A549 (cell line): Measurements from ENCODE around the gene ARHGAP26. TPM values are rescaled to one million over a fixed set of nuclear protein-coding genes. Genes with fewer than 3 reads are reported as not detected.

Experiments used
- ATAC-seq, 2 experiments: fragments of 200-7000 bp in 1 of 2; fragments of >200 bp in 1 of 2; cut with Nextera tagmentation in 1 of 2; cut with Tn5 transposase in 1 of 2; 3 replicates each; pipeline versions ENCODE4 v1.8.0 to v1.9.1; 2018 to 2020; ENCODE audit warnings: mild to moderate bottlenecking in 1 of 2, moderate library complexity in 1 of 2
- CTCF ChIA-PET: fragments of 300-600 bp; sonication (Branson Sonifier 250); formaldehyde crosslinking; extraction: SDS; loops from one replicate; lab custom pipeline; 2021; ENCODE audit warnings: antibody characterized with exemption, inconsistent platforms; lab: Yijun Ruan, JAX
- POLR2A ChIA-PET: fragments of 350-600 bp; formaldehyde crosslinking; extraction: SDS; loops from one replicate; lab custom pipeline; 2021; ENCODE audit warnings: antibody characterized with exemption, inconsistent platforms; lab: Yijun Ruan, JAX
- DNase-seq, 2 experiments: peaks; one replicate each; pipeline versions ENCODE4 v3.0.0 to v3.0.0-alpha.2; 2011 to 2016; ENCODE audit warnings: low read depth in 1 of 2, low spot score in 1 of 2
- FAIRE-seq: peaks from 2 replicates; lab custom pipeline; 2011; peaks lifted over from hg19 to GRCh38; lab: Jason Lieb, UNC
- H3K27ac ChIP-seq, 2 experiments: fragments of >200 bp; sonication (Bioruptor Twin); formaldehyde crosslinking; 3 replicates each; pipeline ENCODE4 v1.5.1; 2016 to 2017
- H3K4me1 ChIP-seq: fragments of >200 bp; sonication (Bioruptor Twin); formaldehyde crosslinking; 3 replicates; pipeline ENCODE4 v1.6.1; 2016
- H3K4me2 ChIP-seq: fragments of >200 bp; sonication (Bioruptor Twin); formaldehyde crosslinking; 3 replicates; pipeline ENCODE4 v1.6.1; 2016
- H3K4me3 ChIP-seq: fragments of >200 bp; sonication (Bioruptor Twin); formaldehyde crosslinking; 3 replicates; pipeline ENCODE4 v1.5.1; 2016
- H3K9me3 ChIP-seq: fragments of >200 bp; sonication (Bioruptor Twin); formaldehyde crosslinking; 3 replicates; pipeline ENCODE4 v1.6.1; 2016
- CBX2 ChIP-seq: fragments of 200-600 bp; sonication (generic); IDR thresholded peaks from 2 replicates; pipeline ENCODE4 v1.6.1; 2016; ENCODE audit warnings: low read depth, mild to moderate bottlenecking, borderline replicate concordance
- CEBPB ChIP-seq, 2 experiments: fragments of >200 bp in 1 of 2; sonication (Bioruptor Twin) in 1 of 2; formaldehyde crosslinking in 1 of 2; IDR thresholded peaks; 2 replicates each; pipeline ENCODE4 v1.6.1; 2012 to 2016
- CHD4 ChIP-seq: fragments of 200-600 bp; sonication (generic); IDR thresholded peaks from 2 replicates; pipeline ENCODE4 v1.6.1; 2016; ENCODE audit warnings: antibody characterized with exemption, mild to moderate bottlenecking, borderline replicate concordance
- EHMT2 ChIP-seq: fragments of 200-600 bp; sonication (generic); IDR thresholded peaks from 2 replicates; pipeline ENCODE4 v1.6.1; 2016; ENCODE audit warnings: antibody characterized with exemption, low read depth, mild to moderate bottlenecking, moderate library complexity
- EP300 ChIP-seq, 2 experiments: fragments of >200 bp; sonication (Bioruptor Twin); formaldehyde crosslinking; IDR thresholded peaks; 2 replicates in 1 of 2; 3 replicates in 1 of 2; pipeline ENCODE4 v1.6.1; 2016 to 2017
- FOSL2 ChIP-seq, 2 experiments: fragments of 450-650 bp in 1 of 2; fragments of >200 bp in 1 of 2; sonication (Bioruptor Twin) in 1 of 2; formaldehyde crosslinking; IDR thresholded peaks; 2 replicates each; pipeline versions ENCODE4 v1.5.0 to v1.6.1; 2016 to 2020; ENCODE audit warnings: mild to moderate bottlenecking in 1 of 2, moderate library complexity in 1 of 2
- HEYL ChIP-seq: fragments of 250-450 bp; sonication (Bioruptor Pico); IDR thresholded peaks from 2 replicates; pipeline ENCODE4 v1.8.0; 2021; ENCODE audit warnings: mild to moderate bottlenecking, moderate library complexity
- HOXB13 ChIP-seq: fragments of 250-450 bp; sonication (Bioruptor Pico); IDR thresholded peaks from 2 replicates; pipeline ENCODE4 v1.5.0; 2020; ENCODE audit warnings: low read depth, mild to moderate bottlenecking, moderate library complexity
- HOXB5 ChIP-seq: fragments of 250-450 bp; sonication (Bioruptor Pico); IDR thresholded peaks from 2 replicates; pipeline ENCODE4 v1.5.0; 2020; ENCODE audit warnings: mild to moderate bottlenecking, moderate library complexity
- JUNB ChIP-seq: fragments of >200 bp; sonication (Bioruptor Twin); formaldehyde crosslinking; IDR thresholded peaks from 2 replicates; pipeline ENCODE4 v1.6.1; 2016
- KDM1A ChIP-seq: fragments of 200-600 bp; sonication (generic); IDR thresholded peaks from 2 replicates; pipeline ENCODE4 v1.6.1; 2016; ENCODE audit warnings: low read depth, mild to moderate bottlenecking
- KDM5A ChIP-seq: fragments of 200-600 bp; sonication (generic); IDR thresholded peaks from 2 replicates; pipeline ENCODE4 v1.6.1; 2016; ENCODE audit warnings: antibody characterized with exemption, mild to moderate bottlenecking
- MYC ChIP-seq: IDR thresholded peaks from 2 replicates; pipeline ENCODE4 v1.6.1; 2012; ENCODE audit warnings: mild to moderate bottlenecking, inconsistent platforms, low read length, improper control_type of control experiment, borderline replicate concordance
- NFE2L2 ChIP-seq: fragments of 150-350 bp; conservative IDR thresholded peaks from 2 replicates; pipeline ENCODE4 v1.6.1; 2014; ENCODE audit warnings: low read length
- POLR2AphosphoS2 ChIP-seq: conservative IDR thresholded peaks from 2 replicates; pipeline ENCODE4 v1.6.1; 2012; ENCODE audit warnings: low read length, improper control_type of control experiment, inconsistent platforms
- RCOR1 ChIP-seq: fragments of 150-350 bp; IDR thresholded peaks from 2 replicates; pipeline ENCODE4 v1.6.1; 2014; ENCODE audit warnings: antibody characterized with exemption, low read length, low read depth
- RNF2 ChIP-seq: fragments of 200-600 bp; sonication (generic); IDR thresholded peaks from 2 replicates; pipeline ENCODE4 v1.6.1; 2016; ENCODE audit warnings: low read depth, mild to moderate bottlenecking, antibody characterized with exemption, moderate library complexity, borderline replicate concordance
- SMC3 ChIP-seq: fragments of >200 bp; sonication (Bioruptor Twin); formaldehyde crosslinking; IDR thresholded peaks from 3 replicates; pipeline ENCODE4 v1.6.1; 2018; ENCODE audit warnings: inconsistent platforms
- TFCP2L1 ChIP-seq: fragments of 250-450 bp; sonication (Bioruptor Pico); IDR thresholded peaks from 2 replicates; pipeline ENCODE4 v1.5.0; 2021; ENCODE audit warnings: mild to moderate bottlenecking
- ZFP36 ChIP-seq: fragments of 450-650 bp; IDR thresholded peaks from 2 replicates; pipeline ENCODE4 v1.6.1; 2014; ENCODE audit warnings: borderline replicate concordance; ENCODE audit not compliant: partially characterized antibody
- ZSCAN20 ChIP-seq: fragments of 250-450 bp; sonication (Bioruptor Pico); IDR thresholded peaks from 2 replicates; pipeline ENCODE4 v1.8.0; 2022; ENCODE audit warnings: mild to moderate bottlenecking, moderate library complexity
- WGBS: methylation state at CpG from one replicate; pipeline ENCODE4 v1.1.6; 2017; ENCODE audit errors: missing lambda C conversion rate; 5-methylcytosine and 5-hydroxymethylcytosine counted together
- polyA plus RNA-seq, 4 experiments: library from polyadenylated mRNA; depleted of rRNA in 3 of 4; stranded (reverse); fragments of >200 nt; fragmentation: RNase III in 1 of 4; extraction: RNeasy Plus Mini Kit Qiagen cat#74134 plus additional on column Dnase treatment in 1 of 4; gene quantifications; 2 replicates in 3 of 4; 3 replicates in 1 of 4; pipeline ENCODE4 v1.2.3, GENCODE V29; 2011 to 2017
- TF ChIP-seq, protein P1 (sequence below): fragments of 450-650 bp; IDR thresholded peaks from 2 replicates; pipeline ENCODE4 v1.6.1; 2014; ENCODE audit warnings: antibody characterized with exemption
- TF ChIP-seq, protein P2 (sequence below): IDR thresholded peaks from 2 replicates; pipeline ENCODE4 v1.6.1; 2012; ENCODE audit warnings: low read depth, borderline replicate concordance
- TF ChIP-seq, protein P3 (sequence below): fragments of 250-450 bp; sonication (Bioruptor Pico); IDR thresholded peaks from 2 replicates; pipeline ENCODE4 v1.5.0; 2020; ENCODE audit warnings: low read depth, mild to moderate bottlenecking, moderate library complexity
- TF ChIP-seq, protein P4 (sequence below): fragments of 150-350 bp; IDR thresholded peaks from 2 replicates; pipeline ENCODE4 v1.6.1; 2014; ENCODE audit warnings: low read depth, mild to moderate bottlenecking, low read length

Gene ARHGAP26
- polyA plus RNA-seq, 2 of the 4 experiments (the other 2 are of a cell fraction), result 6.6 to 19.1 TPM

DNA sequence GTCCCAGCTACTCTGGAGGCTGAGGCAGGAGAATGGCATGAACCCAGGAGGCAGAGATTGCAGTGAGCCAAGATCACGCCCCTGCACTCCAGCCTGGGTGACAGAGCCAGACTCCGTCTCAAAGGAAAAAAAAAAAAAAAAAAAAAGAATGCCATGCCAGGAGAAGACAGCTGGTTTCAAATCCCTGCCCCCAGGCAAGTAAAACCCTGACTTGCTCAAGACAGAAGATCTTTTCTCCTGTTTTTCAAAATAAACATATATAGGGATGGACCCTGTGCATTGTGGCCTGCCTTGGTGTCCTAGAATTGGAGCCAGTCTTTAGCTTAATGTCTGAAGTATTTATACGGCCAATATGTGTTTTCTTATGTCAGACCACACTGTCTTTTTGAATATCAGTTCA, 456.2 kb downstream of the ARHGAP26 start:
- ATAC-seq, result no peak
- Histone ChIP-seq H3K4me2 (no peak overlapping the region), H3K4me1 (no peaks in the 10 kb centered on the region), H3K4me3 (no peak overlapping the region), H3K27ac (0 out of 6 replicates have a peak overlapping the region, but pooled peaks of 1 of the 2 experiments have one; percentile 20), H3K9me3 (no peaks in the 10 kb centered on the region)
- TF ChIP-seq RNF2 (no peak), RCOR1 (no peak), CEBPB (IDR thresholded peaks at IDR 0.05) (no peak), HEYL (CRISPR knock-in tag) (no peak), HOXB13 (no peak), ZSCAN20 (CRISPR knock-in tag) (no peak), NFE2L2 (no peak), JUNB (no peak), KDM1A (no peak), EP300 (IDR thresholded peaks at IDR 0.05) (no peak), TFCP2L1 (CRISPR knock-in tag) (no peak)
- TF ChIP-seq, protein P1, sequence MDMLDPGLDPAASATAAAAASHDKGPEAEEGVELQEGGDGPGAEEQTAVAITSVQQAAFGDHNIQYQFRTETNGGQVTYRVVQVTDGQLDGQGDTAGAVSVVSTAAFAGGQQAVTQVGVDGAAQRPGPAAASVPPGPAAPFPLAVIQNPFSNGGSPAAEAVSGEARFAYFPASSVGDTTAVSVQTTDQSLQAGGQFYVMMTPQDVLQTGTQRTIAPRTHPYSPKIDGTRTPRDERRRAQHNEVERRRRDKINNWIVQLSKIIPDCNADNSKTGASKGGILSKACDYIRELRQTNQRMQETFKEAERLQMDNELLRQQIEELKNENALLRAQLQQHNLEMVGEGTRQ, result no peak
- 91% methylated on average over 3 of the region's 3 CpGs for WGBS
- ChIA-PET POLR2A (no interaction called here), CTCF (interaction anchor here (1.5 kb wide), 1 partner anchor 14 kb away, joined by 11 read pairs; no protein-coding TSS in a partner anchor)
- no peak for FAIRE-seq
- no peak for DNase-seq

DNA sequence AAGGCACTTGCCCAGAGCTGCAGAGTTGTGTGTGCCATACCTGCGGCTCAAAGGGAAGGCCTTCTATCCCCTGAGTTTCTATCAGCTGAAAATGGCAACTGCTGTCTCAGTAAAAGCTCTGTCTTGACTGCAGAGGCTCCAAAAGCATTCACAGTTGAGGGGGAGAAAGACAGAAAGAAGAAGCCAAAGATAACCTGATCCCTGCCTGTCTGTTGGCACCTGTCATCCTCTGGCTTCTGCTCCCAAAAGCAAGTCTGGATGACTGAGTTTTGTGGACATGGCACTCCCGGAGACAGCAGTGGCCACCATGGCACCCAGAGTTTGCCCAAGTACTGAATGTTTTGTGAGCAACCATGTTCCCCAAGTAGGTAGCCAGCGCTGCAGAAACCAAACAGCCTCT, 456.7 kb downstream of the ARHGAP26 start:
- FAIRE-seq, result no peak

DNA sequence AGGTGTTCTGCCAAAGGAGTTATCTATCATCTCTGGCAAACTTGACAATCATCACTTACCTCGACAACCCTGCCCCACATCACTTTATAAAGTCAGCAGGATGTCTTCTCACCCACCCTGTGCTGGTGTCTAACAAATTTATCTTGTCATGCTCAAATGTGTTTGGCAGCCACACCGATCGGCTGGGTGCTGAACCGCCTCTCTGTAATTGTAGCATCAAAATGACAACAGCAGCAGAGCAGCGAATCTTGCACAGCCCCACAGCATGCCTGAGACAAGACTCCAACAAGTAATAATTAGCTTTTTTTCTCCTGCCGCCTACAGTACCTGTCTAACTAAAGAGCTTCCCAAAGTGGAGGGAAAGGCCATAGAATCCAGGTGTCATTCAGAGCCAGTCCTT, 457.1 kb downstream of the ARHGAP26 start:
- WGBS, result 87% methylated on average over 6 of the region's 6 CpGs
- no peak for ATAC-seq
- TF ChIP-seq, protein P2, sequence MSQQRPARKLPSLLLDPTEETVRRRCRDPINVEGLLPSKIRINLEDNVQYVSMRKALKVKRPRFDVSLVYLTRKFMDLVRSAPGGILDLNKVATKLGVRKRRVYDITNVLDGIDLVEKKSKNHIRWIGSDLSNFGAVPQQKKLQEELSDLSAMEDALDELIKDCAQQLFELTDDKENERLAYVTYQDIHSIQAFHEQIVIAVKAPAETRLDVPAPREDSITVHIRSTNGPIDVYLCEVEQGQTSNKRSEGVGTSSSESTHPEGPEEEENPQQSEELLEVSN, result no peak
- TF ChIP-seq POLR2AphosphoS2 (no peak), MYC (no peak), ZFP36 (no peak), KDM5A (no peak), EHMT2 (no peak), SMC3 (no peak), CHD4 (no peak), FOSL2 (IDR thresholded peaks at IDR 0.05) (no peak), FOSL2 (CRISPR knock-in tag; IDR thresholded peaks at IDR 0.05) (no peak)
- TF ChIP-seq, protein P3, sequence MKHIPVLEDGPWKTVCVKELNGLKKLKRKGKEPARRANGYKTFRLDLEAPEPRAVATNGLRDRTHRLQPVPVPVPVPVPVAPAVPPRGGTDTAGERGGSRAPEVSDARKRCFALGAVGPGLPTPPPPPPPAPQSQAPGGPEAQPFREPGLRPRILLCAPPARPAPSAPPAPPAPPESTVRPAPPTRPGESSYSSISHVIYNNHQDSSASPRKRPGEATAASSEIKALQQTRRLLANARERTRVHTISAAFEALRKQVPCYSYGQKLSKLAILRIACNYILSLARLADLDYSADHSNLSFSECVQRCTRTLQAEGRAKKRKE (CRISPR knock-in tag), result no peak
- TF ChIP-seq, protein P4, sequence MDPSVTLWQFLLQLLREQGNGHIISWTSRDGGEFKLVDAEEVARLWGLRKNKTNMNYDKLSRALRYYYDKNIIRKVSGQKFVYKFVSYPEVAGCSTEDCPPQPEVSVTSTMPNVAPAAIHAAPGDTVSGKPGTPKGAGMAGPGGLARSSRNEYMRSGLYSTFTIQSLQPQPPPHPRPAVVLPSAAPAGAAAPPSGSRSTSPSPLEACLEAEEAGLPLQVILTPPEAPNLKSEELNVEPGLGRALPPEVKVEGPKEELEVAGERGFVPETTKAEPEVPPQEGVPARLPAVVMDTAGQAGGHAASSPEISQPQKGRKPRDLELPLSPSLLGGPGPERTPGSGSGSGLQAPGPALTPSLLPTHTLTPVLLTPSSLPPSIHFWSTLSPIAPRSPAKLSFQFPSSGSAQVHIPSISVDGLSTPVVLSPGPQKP, result no peak
- no peak for DNase-seq
- ChIA-PET CTCF (interaction anchor here (1.6 to 1.8 kb wide), 2 partner anchors 9 to 14 kb away, joined by 5 read pairs; no protein-coding TSS in a partner anchor), POLR2A (no interaction called here)
- H3K27ac ChIP-seq, result no peak overlapping the region; a peak in 1 of 6 replicates
- no peak for FAIRE-seq
- H3K4me1 ChIP-seq, result peaks cover 6% of the 10 kb centered on the region
- no peaks in the 10 kb centered on the region for H3K9me3 ChIP-seq
- H3K4me3 ChIP-seq, result no peak overlapping the region
- H3K4me2 ChIP-seq, result no peak overlapping the region

More for the DNA sequence above, 456.7 kb downstream of the ARHGAP26 start:
- Histone ChIP-seq H3K4me1 (peaks cover 1% of the 10 kb centered on the region; the same call in 2 of the 3 replicates), H3K27ac (peak overlapping the region in 1 of 2 experiments; percentile 20; a peak in 1 of 6 replicates), H3K4me2 (no peak overlapping the region), H3K9me3 (no peaks in the 10 kb centered on the region), H3K4me3 (no peak overlapping the region)
- ChIA-PET POLR2A (no interaction called here), CTCF (interaction anchor here (1.6 to 1.8 kb wide), 2 partner anchors 9 to 14 kb away, joined by 5 read pairs; no protein-coding TSS in a partner anchor)
- 89% methylated on average over 3 of the region's 3 CpGs for WGBS
- DNase-seq (no peak), ATAC-seq (no peak)
- TF ChIP-seq CHD4 (no peak), CBX2 (no peak), HOXB5 (CRISPR knock-in tag) (no peak)
